Spinal cord (tissue), 10 donors: Measurements from ENCODE around the gene APOBEC3B. TPM values are rescaled to one million over a fixed set of nuclear protein-coding genes. Genes with fewer than 3 reads are reported as not detected.

ENCODE experiments used
- DNase-seq, 6 donors: peaks; one replicate each; pipeline versions ENCODE4 v3.0.0 to v3.0.0-alpha.2; 2013 to 2015; ENCODE audit warnings: low spot score in 6 of 6, low read depth in 4 of 6
- H3K27ac ChIP-seq: one replicate; pipeline ENCODE4 v1.5.1; 2013; ENCODE audit warnings: low read depth, low read length, control low read depth
- H3K27me3 ChIP-seq: one replicate; pipeline ENCODE4 v1.6.1; 2013; ENCODE audit warnings: low read length; ENCODE audit not compliant: control insufficient read depth, insufficient read depth
- H3K36me3 ChIP-seq: one replicate; pipeline ENCODE4 v1.6.1; 2013; ENCODE audit warnings: low read length; ENCODE audit not compliant: control insufficient read depth, insufficient read depth
- H3K4me1 ChIP-seq: one replicate; pipeline ENCODE4 v1.6.1; 2013; ENCODE audit warnings: low read length; ENCODE audit not compliant: control insufficient read depth, insufficient read depth
- H3K4me3 ChIP-seq: one replicate; pipeline ENCODE4 v1.5.1; 2013; ENCODE audit warnings: low read depth, low read length, control low read depth
- H3K9me3 ChIP-seq: one replicate; pipeline ENCODE4 v1.6.1; 2013; ENCODE audit warnings: low read length; ENCODE audit not compliant: control insufficient read depth, insufficient read depth
- WGBS: methylation state at CpG from one replicate; pipeline ENCODE4 v1.1.5; 2013; ENCODE audit warnings: missing lambda C conversion rate; ENCODE audit not compliant: insufficient coverage; 5-methylcytosine and 5-hydroxymethylcytosine counted together
- long read RNA-seq, 4 donors: transcript quantifications; one replicate each; lab custom pipeline, GENCODE V29; 2026
- polyA plus RNA-seq, 2 donors: library from polyadenylated mRNA; unstranded; fragments of 120-200 nt; gene quantifications; one replicate each; pipeline ENCODE4 v1.2.1, GENCODE V29; 2013; ENCODE audit not compliant: insufficient read length in 2 of 2
- total RNA-seq, 2 donors: library from RNA; depleted of rRNA in 1 of 2; stranded (reverse); fragments of 120-200 nt in 1 of 2; fragments of >200 nt in 1 of 2; gene quantifications; one replicate each; pipeline versions ENCODE4 v1.2.3 to v1.2.4, GENCODE V29; 2013 to 2014
- donor health status: healthy.

Gene APOBEC3B
- total RNA-seq = 1 to 10 TPM; 1.1 to 2.1 TPM
- 1 to 10 TPM; 2.3 to 2.6 TPM for polyA plus RNA-seq
- long read RNA-seq, donor 1 = 0 reads
- long read RNA-seq, donor 2 = 0 reads
- long read RNA-seq, donor 3, partial matches to known transcripts = 0 of 1 reads
- long read RNA-seq, donor 3, other reads (novel, unspliced or antisense) = 0 of 1 reads
- long read RNA-seq, donor 4, partial matches to known transcripts = 5 of 7 reads
- long read RNA-seq, donor 4, other reads (novel, unspliced or antisense) = 0 of 7 reads

GRCh38 chr22:38981992-38982927 lies at the start of gene APOBEC3B:
APOBEC3B (plus strand) TSS chr22:38982347; CDS start chr22:38982454, 107 bp downstream.
- peak in 4 of 6 donors; percentile 3 to 84 (median 40) for DNase-seq
- peaks cover 2% of the 10 kb centered on the region for H3K9me3 ChIP-seq

GRCh38 chr22:38935023-38935422 lies 47.1 kb upstream of the APOBEC3B start:
- Histone ChIP-seq H3K4me1 (no peaks in the 10 kb centered on the region), H3K27ac (no peak overlapping the region), H3K27me3 (no peaks in the 10 kb centered on the region), H3K36me3 (no peaks in the 10 kb centered on the region), H3K4me3 (no peak overlapping the region), H3K9me3 (no peaks in the 10 kb centered on the region)
- WGBS = 68% methylated on average over 8 of the region's 8 CpGs
- DNase-seq = peak in 1 of 6 donors; percentile 24

More at GRCh38 chr22:38981992-38982927, at the start of gene APOBEC3B:
- peak within 1 kb of the TSS; percentile 51 for H3K4me3 ChIP-seq
- H3K36me3 ChIP-seq = no peaks in the 10 kb centered on the region
- no peaks in the 10 kb centered on the region for H3K27me3 ChIP-seq
- peak within 1 kb of the TSS; percentile 64 for H3K27ac ChIP-seq
- 30% methylated on average over 13 of the region's 16 CpGs for WGBS
- peaks cover 21% of the 10 kb centered on the region for H3K4me1 ChIP-seq

- no peak for DNase-seq
- Histone ChIP-seq H3K36me3 (no peaks in the 10 kb centered on the region), H3K27ac (no peak overlapping the region), H3K4me1 (no peaks in the 10 kb centered on the region), H3K9me3 (no peaks in the 10 kb centered on the region), H3K27me3 (no peaks in the 10 kb centered on the region), H3K4me3 (no peak overlapping the region)
- 100% methylated on average over 6 of the region's 13 CpGs for WGBS
These were observed 46.5 kb upstream of the APOBEC3B start for GRCh38 chr22:38935616-38936015.

GRCh38 chr22:38936562-38936961 lies 45.6 kb upstream of the APOBEC3B start:
- no peaks in the 10 kb centered on the region for H3K27me3 ChIP-seq
- no peak overlapping the region for H3K27ac ChIP-seq
- no peaks in the 10 kb centered on the region for H3K9me3 ChIP-seq
- DNase-seq = no peak
- no peaks in the 10 kb centered on the region for H3K36me3 ChIP-seq
- no peak overlapping the region for H3K4me3 ChIP-seq
- H3K4me1 ChIP-seq = no peaks in the 10 kb centered on the region
- WGBS = 85% methylated on average over 16 of the region's 17 CpGs

GRCh38 chr22:38937036-38937435 lies 45.1 kb upstream of the APOBEC3B start:
- H3K4me3 ChIP-seq = no peak overlapping the region
- no peak for DNase-seq
- H3K4me1 ChIP-seq = no peaks in the 10 kb centered on the region
- H3K27me3 ChIP-seq = no peaks in the 10 kb centered on the region
- H3K36me3 ChIP-seq = no peaks in the 10 kb centered on the region
- 96% methylated on average over 4 of the region's 4 CpGs for WGBS
- H3K9me3 ChIP-seq = no peaks in the 10 kb centered on the region
- no peak overlapping the region for H3K27ac ChIP-seq

GRCh38 chr22:38937541-38937940 lies 44.6 kb upstream of the APOBEC3B start:
- no peak overlapping the region for H3K4me3 ChIP-seq
- no peaks in the 10 kb centered on the region for H3K4me1 ChIP-seq
- no peaks in the 10 kb centered on the region for H3K36me3 ChIP-seq
- H3K27me3 ChIP-seq = peaks cover under 1% of the 10 kb centered on the region
- 91% methylated on average over 12 of the region's 12 CpGs for WGBS
- H3K27ac ChIP-seq = no peak overlapping the region
- DNase-seq = no peak
- H3K9me3 ChIP-seq = no peaks in the 10 kb centered on the region

- no peaks in the 10 kb centered on the region for H3K36me3 ChIP-seq
- H3K27me3 ChIP-seq = peaks cover 5% of the 10 kb centered on the region
- no peak for DNase-seq
- H3K27ac ChIP-seq = no peak overlapping the region
- 89% methylated on average over 11 of the region's 11 CpGs for WGBS
- H3K9me3 ChIP-seq = no peaks in the 10 kb centered on the region
- no peaks in the 10 kb centered on the region for H3K4me1 ChIP-seq
- H3K4me3 ChIP-seq = no peak overlapping the region
These were observed 43.9 kb upstream of the APOBEC3B start for GRCh38 chr22:38938221-38938620.

GRCh38 chr22:38938925-38939324 lies 43.2 kb upstream of the APOBEC3B start:
- Histone ChIP-seq H3K4me1 (no peaks in the 10 kb centered on the region), H3K27ac (no peak overlapping the region), H3K9me3 (no peaks in the 10 kb centered on the region), H3K27me3 (peaks cover 9% of the 10 kb centered on the region), H3K4me3 (no peak overlapping the region), H3K36me3 (no peaks in the 10 kb centered on the region)
- no peak for DNase-seq
- 82% methylated on average over 7 of the region's 7 CpGs for WGBS

GRCh38 chr22:38940811-38941384 lies 41.2 kb upstream of the APOBEC3B start:
- peaks cover 9% of the 10 kb centered on the region for H3K27me3 ChIP-seq
- 90% methylated on average over 2 of the region's 6 CpGs for WGBS
- H3K4me1 ChIP-seq = no peaks in the 10 kb centered on the region
- H3K27ac ChIP-seq = no peak overlapping the region
- no peaks in the 10 kb centered on the region for H3K9me3 ChIP-seq
- H3K36me3 ChIP-seq = no peaks in the 10 kb centered on the region
- DNase-seq = no peak
- H3K4me3 ChIP-seq = no peak overlapping the region
